SKM-1 (cell line): ENCODE measurements around the gene PRPF6.

Source experiments
- DNase-seq: peaks from one replicate; lab custom pipeline; 2025; ENCODE audit not compliant: unreplicated experiment; lab: John Stamatoyannopoulos, UW

PRPF6 gene, protein sequence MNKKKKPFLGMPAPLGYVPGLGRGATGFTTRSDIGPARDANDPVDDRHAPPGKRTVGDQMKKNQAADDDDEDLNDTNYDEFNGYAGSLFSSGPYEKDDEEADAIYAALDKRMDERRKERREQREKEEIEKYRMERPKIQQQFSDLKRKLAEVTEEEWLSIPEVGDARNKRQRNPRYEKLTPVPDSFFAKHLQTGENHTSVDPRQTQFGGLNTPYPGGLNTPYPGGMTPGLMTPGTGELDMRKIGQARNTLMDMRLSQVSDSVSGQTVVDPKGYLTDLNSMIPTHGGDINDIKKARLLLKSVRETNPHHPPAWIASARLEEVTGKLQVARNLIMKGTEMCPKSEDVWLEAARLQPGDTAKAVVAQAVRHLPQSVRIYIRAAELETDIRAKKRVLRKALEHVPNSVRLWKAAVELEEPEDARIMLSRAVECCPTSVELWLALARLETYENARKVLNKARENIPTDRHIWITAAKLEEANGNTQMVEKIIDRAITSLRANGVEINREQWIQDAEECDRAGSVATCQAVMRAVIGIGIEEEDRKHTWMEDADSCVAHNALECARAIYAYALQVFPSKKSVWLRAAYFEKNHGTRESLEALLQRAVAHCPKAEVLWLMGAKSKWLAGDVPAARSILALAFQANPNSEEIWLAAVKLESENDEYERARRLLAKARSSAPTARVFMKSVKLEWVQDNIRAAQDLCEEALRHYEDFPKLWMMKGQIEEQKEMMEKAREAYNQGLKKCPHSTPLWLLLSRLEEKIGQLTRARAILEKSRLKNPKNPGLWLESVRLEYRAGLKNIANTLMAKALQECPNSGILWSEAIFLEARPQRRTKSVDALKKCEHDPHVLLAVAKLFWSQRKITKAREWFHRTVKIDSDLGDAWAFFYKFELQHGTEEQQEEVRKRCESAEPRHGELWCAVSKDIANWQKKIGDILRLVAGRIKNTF

DNA sequence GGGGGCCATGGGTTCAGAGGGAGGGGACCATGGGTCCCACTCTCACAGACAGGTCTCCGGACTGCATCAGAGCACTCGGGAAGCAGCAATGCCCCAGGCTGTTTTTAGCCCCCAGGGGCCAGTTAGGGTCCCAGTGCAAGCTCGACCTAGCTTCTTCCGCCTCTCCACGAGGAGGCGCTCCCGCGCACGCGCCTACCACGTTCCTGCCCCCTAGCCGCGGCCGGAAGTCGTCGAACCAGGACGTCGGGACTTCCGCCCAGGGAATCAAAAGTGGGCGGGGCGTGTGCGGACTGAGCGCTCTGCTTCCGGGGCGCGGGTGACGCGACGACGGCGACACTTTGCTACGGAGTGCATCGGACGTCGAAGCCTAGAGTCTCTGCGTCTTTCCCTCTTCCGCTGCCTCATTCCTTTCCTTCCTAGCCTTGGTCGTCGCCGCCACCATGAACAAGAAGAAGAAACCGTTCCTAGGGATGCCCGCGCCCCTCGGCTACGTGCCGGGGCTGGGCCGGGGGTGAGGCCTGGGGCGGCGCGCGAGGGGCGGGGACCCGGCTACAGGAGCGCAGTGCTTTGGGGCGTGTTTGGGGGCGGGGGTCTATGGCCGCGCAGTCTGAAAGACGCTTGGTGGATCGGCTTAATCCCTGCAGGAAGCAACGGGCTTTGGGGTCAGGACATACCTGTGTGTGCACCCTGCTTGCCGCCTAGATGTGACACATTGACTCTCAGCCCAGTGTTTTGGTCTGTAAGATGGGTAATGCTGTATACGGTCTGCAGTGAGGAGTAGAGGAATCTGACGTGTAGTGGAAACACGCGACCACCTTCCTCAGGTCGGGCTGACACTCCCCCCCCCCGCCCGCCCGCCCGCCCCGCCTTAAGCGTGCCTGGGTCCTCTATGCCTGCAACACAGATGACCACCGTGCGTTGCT is at the start of gene PRPF6:
Gene PRPF6, plus strand, starts transcription at position 327 of the 923 bp plus-strand sequence. Its CDS starts 114 bp downstream, at position 441.
- peak; percentile 95 for DNase-seq

DNA sequence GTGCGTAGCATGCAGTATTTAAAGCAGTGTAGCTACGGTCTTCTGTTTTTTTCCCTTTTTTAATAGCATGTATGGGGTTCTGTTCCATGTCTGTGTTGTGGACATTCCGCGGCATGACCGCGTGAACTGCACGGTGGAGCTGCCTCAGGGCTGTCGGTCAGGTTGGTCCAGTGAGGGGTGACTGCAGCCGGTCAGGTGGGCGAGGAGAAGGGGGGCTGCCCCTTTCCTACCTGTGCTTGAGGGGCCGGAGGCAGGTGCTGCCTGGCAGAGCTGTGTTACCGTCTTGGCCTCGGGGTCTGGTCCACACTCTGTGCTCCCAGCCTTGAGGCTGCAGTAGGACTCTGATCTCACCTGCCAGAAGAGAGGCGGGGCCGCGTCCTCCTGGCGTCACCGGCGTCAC is 49.2 kb upstream of the PRPF6 start:
- no peak for DNase-seq

DNA sequence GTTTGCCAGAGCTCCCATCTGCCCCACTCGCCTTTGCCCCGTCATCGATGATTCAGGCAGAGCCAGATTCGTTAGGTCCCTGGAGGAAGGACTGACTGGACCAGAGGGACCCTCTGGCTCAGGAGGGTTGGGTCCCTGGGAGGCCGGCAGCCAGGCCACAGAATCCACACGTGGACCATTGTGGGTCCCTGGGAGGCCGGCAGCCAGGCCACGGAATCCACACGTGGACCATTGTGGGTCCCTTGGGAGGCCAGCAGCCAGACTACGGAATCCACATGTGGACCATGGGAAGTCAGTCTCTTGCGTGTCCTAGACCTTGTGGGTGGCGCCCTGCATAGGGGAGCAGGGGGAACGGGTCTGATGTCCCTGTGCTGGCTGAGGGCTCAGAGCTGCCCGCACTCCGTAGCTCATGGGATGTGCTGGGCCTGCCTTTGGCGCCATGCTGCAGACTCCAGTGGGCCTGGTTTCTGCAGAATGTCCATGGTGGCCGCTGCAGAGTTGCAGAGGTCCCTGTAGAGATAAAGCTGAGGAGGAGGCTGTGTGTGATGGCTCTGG is 48.2 kb upstream of the PRPF6 start:
- DNase-seq, result no peak

DNA sequence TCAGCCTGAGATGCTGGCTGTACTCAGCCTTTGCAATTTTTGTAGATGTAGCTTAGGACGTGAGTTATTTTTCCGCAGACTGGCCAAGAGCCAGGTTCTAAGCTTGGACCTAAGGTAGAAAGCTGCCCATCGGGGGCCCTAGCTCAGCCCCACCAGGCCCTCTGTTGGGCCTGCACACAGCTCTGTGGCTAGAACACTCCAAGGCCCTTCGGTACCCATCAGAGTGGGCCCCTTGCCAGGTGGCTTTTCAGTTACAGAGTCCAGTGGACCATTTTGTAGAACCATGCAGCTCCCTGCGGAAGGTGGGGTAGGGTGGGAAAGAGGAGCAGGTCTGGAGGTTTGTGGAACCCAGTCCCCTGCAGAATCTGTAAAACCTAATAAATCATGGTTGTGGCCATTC is 47.3 kb upstream of the PRPF6 start:
- DNase-seq, result no peak

DNA sequence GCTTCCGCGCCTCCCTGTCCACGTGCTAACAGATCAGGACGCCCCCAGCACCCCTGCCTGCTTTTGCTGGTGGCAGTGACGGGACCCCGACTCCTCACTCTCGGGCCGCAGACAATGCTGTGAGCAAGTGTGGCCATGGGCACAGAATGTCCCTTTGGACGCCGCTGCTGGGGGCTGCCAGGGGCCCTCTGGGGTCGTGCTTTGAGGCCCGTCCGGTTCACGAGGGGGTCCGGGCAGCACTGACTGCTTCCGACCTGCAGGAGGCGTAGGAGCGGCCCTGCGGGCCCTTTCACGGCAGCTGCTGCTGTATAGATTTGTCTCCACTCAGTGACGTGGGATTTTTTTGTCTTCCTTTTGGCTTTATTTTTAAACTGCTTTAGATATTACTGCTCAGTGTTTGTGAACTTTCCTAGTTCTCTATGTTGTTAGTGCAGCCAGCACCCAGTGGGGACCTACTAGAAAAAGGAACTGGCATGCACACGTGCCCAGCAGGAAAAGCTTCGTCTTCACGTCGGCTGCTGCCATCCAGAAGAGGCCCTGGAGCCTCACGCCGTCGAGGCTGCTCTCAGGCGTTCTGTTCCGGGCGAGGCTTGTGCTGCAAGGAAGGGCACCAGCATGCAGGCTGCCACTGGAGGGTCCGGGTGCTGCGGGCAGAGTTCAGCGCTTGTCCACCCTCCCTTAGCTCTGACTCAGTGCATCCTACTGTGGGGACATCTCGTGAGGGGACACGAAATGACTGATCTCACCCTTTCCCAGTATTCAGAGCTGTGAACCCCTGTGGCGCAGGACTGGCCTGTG is 46.5 kb upstream of the PRPF6 start:
- DNase-seq, result no peak

DNA sequence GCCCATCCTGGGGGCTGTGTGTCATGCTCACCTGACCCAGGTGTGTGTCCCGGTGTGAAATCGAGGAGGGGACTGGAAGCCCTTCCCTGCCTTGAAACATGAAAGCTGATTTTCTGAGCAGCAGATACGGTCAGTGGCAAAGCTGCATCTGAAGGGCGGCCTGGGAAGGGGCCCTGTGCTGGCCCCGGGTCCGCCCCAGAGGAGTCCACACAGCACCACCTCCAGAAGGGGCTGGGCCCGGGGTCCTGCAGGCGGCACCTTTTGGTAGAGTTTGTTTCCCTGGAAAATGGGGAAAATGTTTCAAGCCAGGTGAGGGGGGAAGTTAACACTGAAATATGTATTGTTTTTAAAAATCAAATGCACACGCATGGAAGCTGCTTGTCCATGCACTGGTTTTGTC is 45.5 kb upstream of the PRPF6 start:
- no peak for DNase-seq

DNA sequence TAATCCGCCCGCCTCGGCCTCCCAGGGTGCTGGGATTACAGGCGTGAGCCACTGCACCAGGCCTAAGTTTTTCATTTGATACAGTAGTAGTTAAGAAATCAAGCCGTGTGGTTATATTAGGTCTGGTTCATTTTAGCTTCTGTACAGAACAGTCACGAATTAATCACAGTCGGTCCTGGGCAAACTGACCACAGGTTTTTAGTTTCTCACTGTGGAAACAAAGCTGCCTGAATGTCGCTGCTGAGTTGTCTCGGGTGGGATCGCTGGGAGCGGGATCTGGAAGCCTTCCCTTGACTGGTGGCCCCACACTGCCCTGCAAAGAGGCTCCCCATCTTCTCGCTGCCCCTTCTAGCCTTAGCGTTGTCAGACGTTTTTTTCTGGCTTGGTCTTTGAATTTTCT is 43.3 kb upstream of the PRPF6 start:
- DNase-seq, result no peak

DNA sequence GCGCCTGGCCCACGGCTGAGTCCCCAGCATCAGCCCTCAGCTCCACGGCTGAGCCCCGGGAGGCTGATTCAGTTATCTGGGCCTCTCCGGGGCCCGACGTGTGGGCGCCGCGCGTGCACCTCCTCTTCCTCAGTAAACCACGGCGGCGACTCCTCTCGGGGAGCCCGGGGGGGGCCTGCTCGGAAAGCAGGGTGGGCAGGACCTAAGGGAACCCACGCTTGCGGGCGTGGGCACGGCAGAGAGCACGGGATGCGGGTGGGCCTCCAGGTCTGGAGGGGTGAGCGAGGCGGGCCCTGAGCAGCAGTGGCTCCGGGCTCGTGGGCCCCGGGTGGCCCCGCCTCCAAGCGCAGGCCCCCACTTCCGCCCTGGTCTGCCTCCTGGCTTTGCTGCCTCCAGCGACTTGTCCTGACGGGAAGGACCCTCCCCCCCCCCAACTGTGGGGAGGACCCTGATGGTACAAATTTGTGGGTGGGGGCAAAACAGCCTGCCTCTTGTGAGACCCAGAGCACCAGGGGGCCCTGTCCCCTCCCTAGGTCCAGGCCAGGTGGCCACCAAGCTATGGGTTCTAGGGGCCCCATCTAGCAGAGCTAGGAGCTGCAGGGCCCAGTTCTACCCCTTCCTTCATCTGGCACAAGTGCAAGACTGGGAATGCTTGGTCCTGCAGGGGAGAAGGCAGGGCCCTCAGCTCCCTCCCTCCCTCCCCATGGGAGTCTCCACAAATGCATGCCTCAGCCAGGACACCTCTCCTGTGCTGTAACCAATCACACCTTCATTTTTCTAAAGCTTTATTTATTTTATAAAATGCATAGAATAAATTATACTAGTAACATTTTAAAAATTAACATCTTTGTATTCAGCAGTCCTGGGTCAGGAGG is 41.6 kb upstream of the PRPF6 start:
- DNase-seq, result no peak

DNA sequence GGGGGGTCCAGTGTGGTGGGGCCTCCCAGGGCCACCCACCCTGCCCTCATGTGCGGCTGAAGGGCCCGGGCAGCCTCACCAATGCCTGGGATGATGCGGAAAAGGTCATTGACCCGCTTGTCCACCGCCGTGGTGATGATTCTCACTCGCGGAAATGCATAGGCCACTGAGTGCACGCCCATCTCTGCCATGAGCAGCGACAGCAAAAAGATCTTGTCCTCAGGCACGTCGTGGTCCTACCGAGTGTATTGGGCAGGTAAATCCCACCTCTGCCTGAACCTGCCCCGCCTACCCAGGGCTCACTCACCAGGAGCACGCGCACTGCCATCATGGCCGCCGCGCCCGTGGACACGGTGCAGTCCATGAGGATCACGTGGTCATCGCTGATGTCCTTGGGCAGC is 40.9 kb upstream of the PRPF6 start:
- DNase-seq, result no peak

DNA sequence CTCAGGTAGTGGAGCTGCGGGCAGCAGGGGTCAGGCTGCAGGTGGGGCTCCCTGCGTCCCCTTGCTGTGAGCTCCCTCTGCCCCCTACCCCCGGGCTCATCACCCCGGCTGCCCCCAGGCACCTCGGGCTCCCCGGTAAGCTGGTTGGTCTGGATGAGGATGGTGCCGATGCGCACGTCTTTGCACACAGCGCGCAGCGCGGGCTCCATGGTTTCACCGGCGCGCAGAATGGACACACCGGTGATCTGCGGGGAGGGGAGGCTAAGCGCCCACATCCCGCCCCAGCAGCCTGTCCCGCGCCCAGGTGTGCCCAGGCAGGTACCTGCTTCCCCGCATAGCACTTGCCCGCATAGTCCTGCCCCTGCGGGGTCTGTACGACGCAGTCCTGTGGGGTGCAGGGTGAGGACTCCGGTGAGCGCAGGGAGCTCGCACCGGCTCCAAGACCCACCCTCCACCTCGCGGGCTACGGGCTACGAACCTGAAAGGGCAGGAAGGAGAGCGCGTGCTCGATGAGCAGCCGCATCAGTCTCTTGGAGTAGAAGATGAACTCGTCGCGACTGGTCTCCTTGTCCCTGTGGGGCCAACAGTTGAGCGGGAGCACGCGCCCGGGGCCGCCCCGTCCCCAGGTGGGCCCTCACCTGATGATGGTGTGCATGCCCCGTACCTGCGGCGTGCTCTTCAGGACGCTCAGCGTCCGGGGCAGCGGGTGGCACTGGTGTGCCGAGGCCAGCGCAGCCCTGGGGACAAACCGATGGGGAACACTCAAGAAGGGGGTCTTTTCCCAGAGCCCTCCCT is 40.3 kb upstream of the PRPF6 start:
- no peak for DNase-seq

DNA sequence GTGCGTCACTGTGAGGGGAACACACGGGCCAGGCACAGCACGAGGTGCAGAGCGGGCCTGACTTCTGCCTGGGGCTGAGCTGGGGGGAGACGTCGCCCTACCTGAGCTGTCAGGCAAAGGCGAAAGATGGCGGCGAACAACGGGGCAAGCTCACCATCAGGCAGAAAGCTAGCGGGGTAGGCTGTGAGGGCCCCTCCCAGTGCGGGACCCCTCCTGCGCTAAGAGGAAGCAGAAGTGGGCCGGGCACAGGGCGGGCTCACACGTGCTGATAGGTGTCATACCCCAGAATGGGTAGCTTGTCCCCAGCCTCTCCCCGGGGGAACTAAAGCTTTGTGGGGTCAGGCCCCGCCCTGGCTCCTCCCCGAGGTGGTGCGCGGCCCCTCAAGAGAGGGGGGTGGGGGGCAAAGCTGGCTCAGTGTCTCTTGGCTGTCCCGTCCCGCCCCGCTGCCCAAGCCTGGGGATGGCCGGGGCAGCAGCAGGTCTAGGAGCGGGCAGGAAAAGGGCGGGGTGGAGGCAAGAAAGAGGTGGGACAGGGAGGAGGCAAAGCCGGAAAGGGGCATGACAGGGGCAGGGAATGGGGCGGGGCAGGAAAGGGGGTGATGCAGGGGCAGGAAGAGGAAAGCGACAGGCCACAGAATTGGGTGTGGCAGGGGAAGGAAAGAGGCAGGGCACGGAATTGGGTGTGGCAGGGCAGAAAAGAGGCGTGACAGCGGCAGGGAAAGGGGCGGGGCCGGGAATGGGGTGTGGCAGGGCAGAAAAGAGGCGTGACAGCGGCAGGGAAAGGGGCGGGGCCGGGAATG is 39.5 kb upstream of the PRPF6 start:
- DNase-seq, result peak; percentile 14

DNA sequence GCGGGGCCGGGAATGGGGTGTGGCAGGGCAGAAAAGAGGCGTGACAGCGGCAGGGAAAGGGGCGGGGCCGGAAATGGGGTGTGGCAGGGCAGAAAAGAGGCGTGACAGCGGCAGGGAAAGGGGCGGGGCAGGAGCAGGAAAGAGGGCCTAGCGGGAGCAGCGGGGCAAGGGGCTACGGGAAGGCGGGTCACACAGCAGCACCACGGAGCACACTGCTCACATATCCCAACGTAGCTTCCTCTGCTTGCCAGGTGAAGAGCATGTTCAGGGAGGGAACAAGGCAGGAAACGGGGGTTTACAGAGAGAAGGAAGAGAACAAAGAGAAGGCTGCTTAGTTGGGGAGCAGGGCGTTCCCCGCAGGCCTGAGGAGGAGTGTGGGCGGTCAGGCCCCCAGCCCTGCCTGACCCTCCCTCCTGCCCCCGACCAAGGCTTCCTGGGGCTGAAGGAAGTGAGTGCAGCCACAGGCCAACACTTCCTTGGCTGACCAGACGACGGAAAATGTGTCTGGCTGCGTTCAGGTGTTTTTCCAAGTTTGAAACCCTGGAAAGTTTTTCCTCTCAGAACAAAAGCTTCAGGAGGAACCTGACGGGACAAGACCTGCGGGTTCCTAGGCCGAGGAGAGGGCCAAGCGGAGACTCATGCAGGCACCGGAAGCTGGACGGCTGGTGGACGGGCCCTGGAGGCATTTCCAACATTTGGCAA is 38.5 kb upstream of the PRPF6 start:
- no peak for DNase-seq

DNA sequence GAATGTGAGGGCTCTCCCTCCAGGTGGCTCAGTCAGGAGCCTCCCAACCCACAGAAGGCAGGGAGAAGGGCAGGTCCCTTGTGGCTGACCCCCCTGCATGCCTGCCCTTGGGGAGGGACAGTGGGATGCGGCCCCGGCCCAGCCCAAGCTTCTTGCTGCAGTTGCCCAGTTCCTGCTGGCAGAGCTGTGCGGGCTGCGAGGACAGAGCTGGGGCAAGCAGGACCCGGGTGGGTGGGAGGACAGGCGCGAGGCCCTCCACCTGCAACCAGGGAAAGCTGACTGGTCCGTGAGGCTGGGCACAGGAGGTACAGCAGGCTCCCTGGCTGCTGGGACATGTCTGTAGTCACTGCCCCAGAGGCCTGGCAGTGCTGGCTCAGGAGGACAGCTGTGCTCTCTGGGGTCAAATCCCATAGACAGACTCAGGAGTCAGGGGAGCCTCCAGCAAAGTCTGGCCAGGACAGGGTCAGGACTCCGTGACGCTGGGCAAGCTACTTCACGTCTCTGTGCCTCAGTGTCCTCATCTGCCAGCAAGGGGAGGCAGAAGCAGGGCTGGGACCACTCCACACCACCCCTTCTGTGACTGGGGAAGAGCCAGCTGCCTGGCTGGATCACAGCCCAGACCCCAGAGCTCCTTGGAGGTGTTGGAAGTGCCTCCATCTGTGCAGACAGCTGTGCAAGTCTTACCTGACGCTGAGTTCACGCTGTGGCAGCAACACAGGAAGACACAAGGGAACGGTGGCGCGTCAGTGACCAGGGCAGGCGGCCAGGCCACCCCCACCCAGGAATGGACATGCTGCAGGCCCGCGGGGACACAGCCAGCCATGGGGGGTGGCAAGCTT is 37.7 kb upstream of the PRPF6 start:
- DNase-seq, result no peak

DNA sequence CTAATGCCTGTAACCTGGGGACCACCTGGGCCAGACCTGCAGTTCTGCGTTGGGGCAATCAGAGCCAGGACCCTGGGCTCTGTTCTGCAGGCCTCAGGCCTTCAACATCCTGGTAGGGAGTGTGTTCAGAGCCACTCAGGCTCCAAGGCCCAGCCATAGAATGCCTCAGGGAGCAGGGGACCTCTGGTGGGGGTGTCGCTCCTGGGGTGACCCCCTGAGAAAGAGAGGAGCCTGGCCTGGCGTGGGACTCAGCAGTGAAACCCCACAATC is 37.2 kb upstream of the PRPF6 start:
- no peak for DNase-seq

DNA sequence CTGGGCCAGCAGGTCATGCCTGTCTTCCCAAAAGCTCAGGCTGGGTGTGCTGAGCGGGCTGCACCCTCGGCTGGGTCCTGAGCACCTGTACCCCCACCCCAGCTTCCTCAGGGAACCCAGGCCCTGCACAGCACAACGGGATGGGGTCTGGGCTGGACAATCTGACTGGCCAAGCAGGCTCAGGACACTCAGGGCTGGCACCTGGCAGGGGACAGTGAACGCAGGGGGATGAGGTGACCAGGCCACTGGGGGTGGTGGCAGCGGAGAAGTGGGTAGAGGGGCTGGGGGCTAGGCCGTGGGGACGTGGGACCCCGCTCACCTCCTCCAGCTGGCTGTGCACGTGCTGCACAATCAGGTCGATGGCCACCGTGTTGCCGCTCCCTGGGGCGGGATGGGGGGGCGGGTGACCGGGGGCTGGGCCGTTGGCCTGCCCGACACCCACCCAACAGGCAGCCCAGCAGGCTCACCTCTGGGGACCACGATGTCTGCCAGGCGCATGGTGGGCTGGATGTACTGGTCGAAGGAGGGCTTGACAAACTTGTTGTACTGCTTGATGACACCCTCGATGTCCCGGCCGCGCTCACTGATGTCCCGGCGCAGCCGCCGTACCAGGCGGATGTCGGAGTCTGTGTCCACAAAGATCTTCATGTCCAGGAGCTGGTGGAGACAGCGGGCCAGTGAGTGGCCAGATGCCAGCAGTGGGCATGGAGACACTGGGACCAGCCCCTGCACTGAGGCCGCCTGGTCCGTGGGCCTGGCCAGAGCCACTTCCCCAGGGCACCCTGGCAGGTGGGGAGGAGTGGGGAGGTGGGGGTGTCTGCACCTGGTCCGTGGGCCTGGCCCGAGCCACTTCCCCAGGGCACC is 36.6 kb upstream of the PRPF6 start:
- no peak for DNase-seq
